HG03039 (cell line): ENCODE measurements around the gene SEMA3B.

Experiments used
- ATAC-seq: cut with Tn5 transposase; IDR thresholded peaks from one replicate; pipeline ENCODE4 v1.9.1; 2021; ENCODE audit warnings: mild to moderate bottlenecking, moderate library complexity; ENCODE audit not compliant: unreplicated experiment

Gene SEMA3B

DNA sequence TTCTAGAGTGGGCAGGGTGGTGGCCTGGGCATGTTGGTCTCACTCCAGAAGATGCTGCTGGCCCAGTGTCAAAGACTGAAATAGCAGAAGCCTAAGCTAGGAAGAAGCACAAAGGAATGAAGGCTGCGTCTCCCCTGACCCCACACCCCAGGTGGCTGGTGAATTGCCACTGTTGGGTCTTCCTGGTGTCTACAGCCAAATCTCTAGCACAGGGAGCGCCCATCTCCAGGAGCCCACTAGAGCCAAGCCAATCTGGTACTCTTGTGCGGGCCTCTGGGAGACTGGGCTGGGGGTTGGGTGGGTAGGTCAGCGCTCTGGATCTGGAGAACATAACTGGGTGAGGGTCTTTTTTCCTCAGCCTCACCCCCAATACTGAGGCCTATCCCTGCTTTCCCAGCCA is 58.2 kb downstream of the SEMA3B start:
- no peak for ATAC-seq
